ENCODE measurements around the gene CREB5. TPM values are rescaled to one million over a fixed set of nuclear protein-coding genes. Genes with fewer than 3 reads are reported as not detected.

CREB5 gene
- total and polyA plus RNA-seq, 2 of the 13 experiments (the other 11 are each of a cell fraction or from before 2014, with no cell fraction given): 0.38 to 0.71 TPM

GRCh38 chr7:28591725-28592349, 179.5 kb downstream of the CREB5 start:
- H3K9ac ChIP-seq (ENCODE audit: insufficient read depth, low read depth, low read length): no peak overlapping the region
- H3K4me2 ChIP-seq (ENCODE audit: low read depth, low read length): no peak overlapping the region
- no peak overlapping the region for H3K4me3 ChIP-seq (replicated peaks in 1 of 3; ENCODE audit: insufficient read depth in 1 of 3, low read depth in 2 of 3, low read length in 3 of 3)
- TF ChIP-seq RFXAP (CRISPR knock-in tag; IDR thresholded peaks at IDR 0.05; ENCODE audit: borderline replicate concordance): no peak
- no peak for TF ChIP-seq SRF (IDR thresholded peaks at IDR 0.05; ENCODE audit: low read depth, low read length)
- no peak for TF ChIP-seq ZNF18 (CRISPR knock-in tag; IDR thresholded peaks at IDR 0.05; ENCODE audit: insufficient replicate concordance)
- no peak for TF ChIP-seq ZNF30 (CRISPR knock-in tag; IDR thresholded peaks at IDR 0.05)
- TF ChIP-seq RARG (CRISPR knock-in tag; IDR thresholded peaks at IDR 0.05; ENCODE audit: low read depth): no peak
- TF ChIP-seq FOXO4 (CRISPR knock-in tag; conservative IDR thresholded peaks at IDR 0.05): no peak
- DNase-seq (ENCODE audit: low spot score): no peak
- POLR2A ChIA-PET: no interaction called here
- no peak for ATAC-seq
- intact Hi-C loops (cut with micrococcal nuclease; ENCODE audit: unreplicated experiment) (no loop called here), in situ Hi-C loops (cut with HindIII; ENCODE audit: extremely low pct_ligation_motif_present, low pct_unique_long_range_greater_than_20kb) (no loop called here)
- H3K9me3 ChIP-seq (ENCODE audit: low read length): no peaks in the 10 kb centered on the region
- no peaks in the 10 kb centered on the region for H4K20me1 ChIP-seq (ENCODE audit: insufficient read depth, low read length)
- 42% methylated on average over 2 of the region's 2 CpGs for WGBS (ENCODE audit: low lambda C conversion rate)
- no TSS peak for BruUV-seq (replicated peaks)
- no peaks in the 10 kb centered on the region for H3K36me3 ChIP-seq (replicated peaks in 1 of 2; ENCODE audit: control insufficient read depth in 1 of 2, insufficient read depth in 2 of 2, low read length in 2 of 2)
- FAIRE-seq: no peak
- peaks cover 0 to under 1% of the 10 kb centered on the region in 2 experiments; a peak in 1 of 5 replicates for H3K27me3 ChIP-seq (ENCODE audit: control insufficient read depth in 1 of 2, insufficient read depth in 2 of 2, low read length in 2 of 2)
- H3K4me1 ChIP-seq (ENCODE audit: insufficient read depth, low read length): no peaks in the 10 kb centered on the region
- H3K27ac ChIP-seq (ENCODE audit: extremely low read length, insufficient read depth, low read length): no peak overlapping the region
- CTCF ChIA-PET (ENCODE audit: low intra/inter-chr PET ratio, low total read pairs): no interaction called here
- H3K79me2 ChIP-seq (ENCODE audit: insufficient read depth, low read length): no peaks in the 10 kb centered on the region
- no peak overlapping the region for H2AFZ ChIP-seq (ENCODE audit: low read length)
